Neural progenitor cell (in vitro differentiated cells): ENCODE data around the gene GSE1.

Experiments used
- CTCF ChIP-seq: fragments of 200-600 bp; sonication (generic); IDR thresholded peaks from 2 replicates; pipeline ENCODE4 v1.5.1; 2017; ENCODE audit warnings: antibody characterized with exemption, mild to moderate bottlenecking
- EZH2 ChIP-seq: fragments of 200-600 bp; sonication (generic); IDR thresholded peaks from 2 replicates; pipeline ENCODE4 v1.6.1; 2017; ENCODE audit warnings: antibody characterized with exemption, mild to moderate bottlenecking, moderate library complexity

- TF ChIP-seq CTCF (no peak), EZH2 (no peak)
Measured at GRCh38 chr16:85689950-85690320, 76.8 kb downstream of the GSE1 start.
